Gastroesophageal sphincter (tissue), 4 donors: ENCODE measurements around the gene CABP7. TPM values are rescaled to one million over a fixed set of nuclear protein-coding genes. Genes with fewer than 3 reads are reported as not detected.

Experiments used
- ATAC-seq: fragments of 150-250 bp; one replicate; pipeline ENCODE4 v1.9.1; 2016; ENCODE audit warnings: mild to moderate bottlenecking, moderate library complexity
- H3K27ac ChIP-seq, 4 donors: fragments of 200-600 bp; sonication (generic) in 3 of 4; 1 replicate in 3 of 4; 2 replicates in 1 of 4; pipeline ENCODE4 v1.5.1; 2016 to 2019
- H3K27me3 ChIP-seq: fragments of 200-600 bp; sonication (generic); one replicate; pipeline ENCODE4 v1.5.1; 2019
- H3K36me3 ChIP-seq, 2 donors: fragments of 200-600 bp; sonication (generic); one replicate each; pipeline ENCODE4 v1.5.1; 2019; ENCODE audit warnings: control low read depth in 1 of 2
- H3K4me1 ChIP-seq, 3 donors: fragments of 200-600 bp; sonication (generic); 1 replicate in 2 of 3; 2 replicates in 1 of 3; pipeline ENCODE4 v1.5.1; 2016 to 2019; ENCODE audit warnings: control low read depth in 2 of 3
- H3K4me3 ChIP-seq, 2 donors: fragments of 200-600 bp; sonication (generic); one replicate each; pipeline ENCODE4 v1.5.1; 2019; ENCODE audit warnings: mild to moderate bottlenecking in 1 of 2, moderate library complexity in 1 of 2
- H3K9me3 ChIP-seq, 3 donors: fragments of 200-600 bp; sonication (generic); one replicate each; pipeline ENCODE4 v1.5.1; 2017 to 2019; ENCODE audit warnings: control low read depth in 2 of 3
- CTCF ChIP-seq, 4 experiments: fragments of 200-600 bp in 2 of 4; fragments of 450-650 bp in 2 of 4; sonication (generic) in 1 of 4; IDR thresholded peaks; one replicate each; pipeline ENCODE4 v1.5.1; 2017 to 2019; ENCODE audit warnings: antibody characterized with exemption in 4 of 4, mild to moderate bottlenecking in 2 of 4, moderate library complexity in 2 of 4
- EP300 ChIP-seq: sonication (generic); formaldehyde crosslinking; IDR thresholded peaks from one replicate; pipeline ENCODE4 v1.6.1; 2017; ENCODE audit warnings: antibody characterized with exemption, mild to moderate bottlenecking
- POLR2A ChIP-seq, 2 donors: fragments of 450-650 bp; IDR thresholded peaks; one replicate each; pipeline ENCODE4 v1.6.1; 2017; ENCODE audit warnings: antibody characterized with exemption in 2 of 2, mild to moderate bottlenecking in 2 of 2, moderate library complexity in 1 of 2
- POLR2AphosphoS5 ChIP-seq: sonication (generic); formaldehyde crosslinking; IDR thresholded peaks from one replicate; pipeline ENCODE4 v1.6.1; 2017; ENCODE audit warnings: antibody characterized with exemption
- WGBS, 2 donors: methylation state at CpG; one replicate each; pipeline ENCODE4 v1.1.5; 2018; ENCODE audit warnings: low coverage in 1 of 2; 5-methylcytosine and 5-hydroxymethylcytosine counted together
- total RNA-seq, 4 donors: library from RNA; depleted of rRNA; stranded (reverse); fragments of >200 nt; gene quantifications; one replicate each; pipeline ENCODE4 v1.1.0, GENCODE V29; 2016

CABP7 gene
- total RNA-seq, 4 donors from 2014 or later, result 0.27 to 0.62 (median 0.32) TPM; not detected in 1

- Histone ChIP-seq H3K4me1 (peaks cover 0 to 9% (median 0%) of the 10 kb centered on the region in 3 donors), H3K27ac (no peak overlapping the region), H3K36me3 (peaks cover 0 to 21% of the 10 kb centered on the region in 2 donors), H3K27me3 (peaks cover 33% of the 10 kb centered on the region), H3K9me3 (no peaks in the 10 kb centered on the region), H3K4me3 (no peak overlapping the region)
- TF ChIP-seq EP300, result no peak
- no CpG with 5 or more reads among the region's 7 CpGs for WGBS, 2 donors
- ATAC-seq, result no peak
Observed at GRCh38 chr22:29726106-29726505, 6.3 kb downstream of the CABP7 start.

- H3K27ac ChIP-seq, result no peak overlapping the region
- peaks cover 0 to 8% (median 0%) of the 10 kb centered on the region in 3 donors for H3K4me1 ChIP-seq
- H3K36me3 ChIP-seq, result peaks cover 0 to 25% of the 10 kb centered on the region in 2 donors
- ATAC-seq, result no peak
- WGBS, 2 donors, result no CpG with 5 or more reads among the region's 15 CpGs
- H3K9me3 ChIP-seq, result no peaks in the 10 kb centered on the region
- no peak overlapping the region for H3K4me3 ChIP-seq
- peaks cover 28% of the 10 kb centered on the region for H3K27me3 ChIP-seq
- TF ChIP-seq POLR2A (IDR thresholded peaks at IDR 0.05), result no peak
- TF ChIP-seq POLR2AphosphoS5, result no peak
- TF ChIP-seq EP300, result no peak
- TF ChIP-seq CTCF (IDR thresholded peaks at IDR 0.05), result no peak
Observed at GRCh38 chr22:29726512-29727130, 6.8 kb downstream of the CABP7 start.

GRCh38 chr22:29727131-29727523 lies 7.3 kb downstream of the CABP7 start:
- no CpG with 5 or more reads among the region's 17 CpGs for WGBS, 2 donors
- ATAC-seq, result peak; percentile 27

GRCh38 chr22:29729161-29729560 lies 9.4 kb downstream of the CABP7 start:
- WGBS, 2 donors, result 80% methylated on average over 1 of the region's 20 CpGs; no CpG with 5 or more reads in 1 of the 2 donors
- Histone ChIP-seq H3K9me3 (no peaks in the 10 kb centered on the region), H3K4me3 (no peak overlapping the region), H3K27me3 (peaks cover 9% of the 10 kb centered on the region), H3K27ac (no peak overlapping the region), H3K4me1 (peaks cover 0 to 8% (median 0%) of the 10 kb centered on the region in 3 donors), H3K36me3 (peaks cover 0 to 49% of the 10 kb centered on the region in 2 donors)
- no peak for TF ChIP-seq CTCF (IDR thresholded peaks at IDR 0.05)
- TF ChIP-seq POLR2AphosphoS5, result no peak
- no peak for TF ChIP-seq EP300
- ATAC-seq, result no peak

More at GRCh38 chr22:29727131-29727523, 7.3 kb downstream of the CABP7 start:
- no peak for TF ChIP-seq EP300
- peak in 1 of 4 experiments; percentile 50 for TF ChIP-seq CTCF (IDR thresholded peaks at IDR 0.05)
- no peak for TF ChIP-seq POLR2AphosphoS5
- peaks cover 0 to 8% (median 0%) of the 10 kb centered on the region in 3 donors for H3K4me1 ChIP-seq
- no peaks in the 10 kb centered on the region for H3K9me3 ChIP-seq
- H3K4me3 ChIP-seq, result no peak overlapping the region
- peaks cover 23% of the 10 kb centered on the region for H3K27me3 ChIP-seq
- H3K27ac ChIP-seq, result no peak overlapping the region
- H3K36me3 ChIP-seq, result peaks cover 0 to 30% of the 10 kb centered on the region in 2 donors

GRCh38 chr22:29731058-29731850 lies 11.5 kb downstream of the CABP7 start:
- no peak overlapping the region for H3K4me3 ChIP-seq
- peaks cover 0 to 70% of the 10 kb centered on the region in 2 donors for H3K36me3 ChIP-seq
- no peak overlapping the region for H3K27ac ChIP-seq
- TF ChIP-seq EP300 (no peak), CTCF (IDR thresholded peaks at IDR 0.05) (no peak), POLR2A (IDR thresholded peaks at IDR 0.05) (no peak), POLR2AphosphoS5 (no peak)
- 87 to 90% methylated on average over 3 to 9 of the region's 18 CpGs for WGBS, 2 donors
- H3K9me3 ChIP-seq, result no peaks in the 10 kb centered on the region
- no peak for ATAC-seq
- H3K4me1 ChIP-seq, result peaks cover 0 to 8% (median 0%) of the 10 kb centered on the region in 3 donors
- peaks cover 7% of the 10 kb centered on the region for H3K27me3 ChIP-seq
